Dendritic cell treated with granulocyte-macrophage colony-stimulating factor and Interleukin-4, amounts not matched to agents 40 ng/mL and 50 ng/mL, for 4 days (primary cell): ENCODE results near the gene EMILIN2.

Source experiments
- H3K27ac Mint-ChIP-seq: one replicate; pipeline ENCODE4 v1.8.0; 2022; ENCODE audit warnings: mild to moderate bottlenecking, mixed read lengths
- H3K27me3 Mint-ChIP-seq: one replicate; pipeline ENCODE4 v1.8.0; 2022; ENCODE audit warnings: mild to moderate bottlenecking, mixed read lengths
- H3K36me3 Mint-ChIP-seq: one replicate; pipeline ENCODE4 v1.8.0; 2022; ENCODE audit warnings: low read depth, mixed read lengths
- H3K4me1 Mint-ChIP-seq: one replicate; pipeline ENCODE4 v1.8.0; 2022; ENCODE audit warnings: low read depth, mixed read lengths
- H3K4me3 Mint-ChIP-seq: one replicate; pipeline ENCODE4 v1.8.0; 2022; ENCODE audit warnings: mild to moderate bottlenecking, moderate library complexity, mixed read lengths
- H3K9me3 Mint-ChIP-seq: one replicate; pipeline ENCODE4 v1.8.0; 2022; ENCODE audit warnings: mixed read lengths
- intact Hi-C: fragments of 100-400 bp; cut with micrococcal nuclease; formaldehyde crosslinking; loops from one replicate; pipeline ENCODE4 v1.15.0; 2022

The EMILIN2 gene

GRCh38 chr18:2890606-2891005, 43.8 kb downstream of the EMILIN2 start:
- Mint-ChIP-seq H3K36me3 (peaks cover 98% of the 10 kb centered on the region), H3K27me3 (no peaks in the 10 kb centered on the region), H3K4me3 (no peak overlapping the region), H3K27ac (no peak overlapping the region), H3K9me3 (peaks cover 31% of the 10 kb centered on the region), H3K4me1 (peaks cover 55% of the 10 kb centered on the region)
- intact Hi-C loops, result no loop called here

GRCh38 chr18:2891526-2892431, 45.0 kb downstream of the EMILIN2 start:
- H3K27ac Mint-ChIP-seq, result no peak overlapping the region
- H3K36me3 Mint-ChIP-seq, result peaks cover 98% of the 10 kb centered on the region
- intact Hi-C loops, result no loop called here
- no peak overlapping the region for H3K4me3 Mint-ChIP-seq
- H3K9me3 Mint-ChIP-seq, result peaks cover 23% of the 10 kb centered on the region
- H3K27me3 Mint-ChIP-seq, result no peaks in the 10 kb centered on the region
- H3K4me1 Mint-ChIP-seq, result peaks cover 54% of the 10 kb centered on the region

- no peaks in the 10 kb centered on the region for H3K27me3 Mint-ChIP-seq
- H3K27ac Mint-ChIP-seq, result no peak overlapping the region
- intact Hi-C loops, result no loop called here
Observed at GRCh38 chr18:2893056-2893455, 46.2 kb downstream of the EMILIN2 start.

GRCh38 chr18:2893676-2894075, 46.9 kb downstream of the EMILIN2 start:
- peaks cover 96% of the 10 kb centered on the region for H3K36me3 Mint-ChIP-seq
- no peak overlapping the region for H3K27ac Mint-ChIP-seq
- H3K27me3 Mint-ChIP-seq, result no peaks in the 10 kb centered on the region
- intact Hi-C loops, result no loop called here
- peaks cover 13% of the 10 kb centered on the region for H3K9me3 Mint-ChIP-seq
- peaks cover 55% of the 10 kb centered on the region for H3K4me1 Mint-ChIP-seq
- no peak overlapping the region for H3K4me3 Mint-ChIP-seq

More at GRCh38 chr18:2893056-2893455, 46.2 kb downstream of the EMILIN2 start:
- H3K4me3 Mint-ChIP-seq, result no peak overlapping the region
- H3K4me1 Mint-ChIP-seq, result peaks cover 57% of the 10 kb centered on the region
- H3K9me3 Mint-ChIP-seq, result peaks cover 13% of the 10 kb centered on the region
- H3K36me3 Mint-ChIP-seq, result peaks cover 100% of the 10 kb centered on the region

- no peaks in the 10 kb centered on the region for H3K27me3 Mint-ChIP-seq
- no peak overlapping the region for H3K4me3 Mint-ChIP-seq
- H3K36me3 Mint-ChIP-seq, result peaks cover 90% of the 10 kb centered on the region
- no peak overlapping the region for H3K27ac Mint-ChIP-seq
- H3K9me3 Mint-ChIP-seq, result peaks cover 13% of the 10 kb centered on the region
- intact Hi-C loops, result no loop called here
- H3K4me1 Mint-ChIP-seq, result peaks cover 53% of the 10 kb centered on the region
Observed at GRCh38 chr18:2894131-2894840, 47.5 kb downstream of the EMILIN2 start.

GRCh38 chr18:2894841-2895370, 48.1 kb downstream of the EMILIN2 start:
- Mint-ChIP-seq H3K27ac (no peak overlapping the region), H3K4me3 (no peak overlapping the region), H3K36me3 (peaks cover 84% of the 10 kb centered on the region), H3K27me3 (no peaks in the 10 kb centered on the region), H3K4me1 (peaks cover 51% of the 10 kb centered on the region), H3K9me3 (peaks cover 13% of the 10 kb centered on the region)
- intact Hi-C loops, result no loop called here

GRCh38 chr18:2895391-2895790, 48.6 kb downstream of the EMILIN2 start:
- Mint-ChIP-seq H3K36me3 (peaks cover 79% of the 10 kb centered on the region), H3K4me1 (peaks cover 55% of the 10 kb centered on the region), H3K27me3 (no peaks in the 10 kb centered on the region), H3K9me3 (peaks cover 13% of the 10 kb centered on the region), H3K27ac (no peak overlapping the region), H3K4me3 (no peak overlapping the region)
- intact Hi-C loops, result no loop called here

- H3K27me3 Mint-ChIP-seq, result no peaks in the 10 kb centered on the region
- intact Hi-C loops, result no loop called here
- peaks cover 13% of the 10 kb centered on the region for H3K9me3 Mint-ChIP-seq
- peak overlapping the region; percentile 92 for H3K27ac Mint-ChIP-seq
- H3K4me3 Mint-ChIP-seq, result no peak overlapping the region
- peaks cover 64% of the 10 kb centered on the region for H3K4me1 Mint-ChIP-seq
- H3K36me3 Mint-ChIP-seq, result peaks cover 63% of the 10 kb centered on the region
Observed at GRCh38 chr18:2896990-2897389, 50.2 kb downstream of the EMILIN2 start.

- H3K4me3 Mint-ChIP-seq, result peak overlapping the region; percentile 18
- H3K9me3 Mint-ChIP-seq, result peaks cover 13% of the 10 kb centered on the region
- peak overlapping the region; percentile 92 for H3K27ac Mint-ChIP-seq
- peaks cover 64% of the 10 kb centered on the region for H3K4me1 Mint-ChIP-seq
- peaks cover 57% of the 10 kb centered on the region for H3K36me3 Mint-ChIP-seq
- no peaks in the 10 kb centered on the region for H3K27me3 Mint-ChIP-seq
- intact Hi-C loops, result no loop called here
Observed at GRCh38 chr18:2897448-2898185, 50.8 kb downstream of the EMILIN2 start.

GRCh38 chr18:2898186-2898640, 51.4 kb downstream of the EMILIN2 start:
- Mint-ChIP-seq H3K27me3 (no peaks in the 10 kb centered on the region), H3K4me3 (peak overlapping the region; percentile 18), H3K27ac (peak overlapping the region; percentile 92), H3K4me1 (peaks cover 64% of the 10 kb centered on the region), H3K36me3 (peaks cover 51% of the 10 kb centered on the region), H3K9me3 (peaks cover 13% of the 10 kb centered on the region)
- intact Hi-C loops, result no loop called here

- peaks cover 24% of the 10 kb centered on the region for H3K36me3 Mint-ChIP-seq
- no peaks in the 10 kb centered on the region for H3K9me3 Mint-ChIP-seq
- no peaks in the 10 kb centered on the region for H3K27me3 Mint-ChIP-seq
- peaks cover 49% of the 10 kb centered on the region for H3K4me1 Mint-ChIP-seq
- peak overlapping the region; percentile 87 for H3K27ac Mint-ChIP-seq
- no peak overlapping the region for H3K4me3 Mint-ChIP-seq
- intact Hi-C loops, result no loop called here
Observed at GRCh38 chr18:2900684-2901422, 54.0 kb downstream of the EMILIN2 start.

- Mint-ChIP-seq H3K36me3 (peaks cover 18% of the 10 kb centered on the region), H3K9me3 (no peaks in the 10 kb centered on the region), H3K27me3 (no peaks in the 10 kb centered on the region), H3K27ac (no peak overlapping the region), H3K4me3 (no peak overlapping the region), H3K4me1 (peaks cover 48% of the 10 kb centered on the region)
- intact Hi-C loops, result no loop called here
Observed at GRCh38 chr18:2901423-2901985, 54.7 kb downstream of the EMILIN2 start.

- Mint-ChIP-seq H3K4me1 (peaks cover 43% of the 10 kb centered on the region), H3K9me3 (no peaks in the 10 kb centered on the region), H3K27ac (no peak overlapping the region), H3K4me3 (no peak overlapping the region), H3K36me3 (peaks cover 15% of the 10 kb centered on the region), H3K27me3 (no peaks in the 10 kb centered on the region)
- intact Hi-C loops, result no loop called here
Observed at GRCh38 chr18:2902327-2902726, 55.5 kb downstream of the EMILIN2 start.
